ENCODE results near the gene PPP2R2B. TPM values are rescaled to one million over a fixed set of nuclear protein-coding genes. Genes with fewer than 3 reads are reported as not detected.

Gene PPP2R2B
- total RNA-seq, 1 donor from 2014 or later: 10.0 TPM

GRCh38 chr5:146635443-146635842 is 243.1 kb downstream of the PPP2R2B start:
- Histone ChIP-seq H3K4me3 (no peak overlapping the region), H3K27me3 (no peaks in the 10 kb centered on the region), H3K9me3 (no peaks in the 10 kb centered on the region), H3K36me3 (no peaks in the 10 kb centered on the region), H3K27ac (no peak overlapping the region), H3K4me1 (no peaks in the 10 kb centered on the region)
- TF ChIP-seq, protein P1, sequence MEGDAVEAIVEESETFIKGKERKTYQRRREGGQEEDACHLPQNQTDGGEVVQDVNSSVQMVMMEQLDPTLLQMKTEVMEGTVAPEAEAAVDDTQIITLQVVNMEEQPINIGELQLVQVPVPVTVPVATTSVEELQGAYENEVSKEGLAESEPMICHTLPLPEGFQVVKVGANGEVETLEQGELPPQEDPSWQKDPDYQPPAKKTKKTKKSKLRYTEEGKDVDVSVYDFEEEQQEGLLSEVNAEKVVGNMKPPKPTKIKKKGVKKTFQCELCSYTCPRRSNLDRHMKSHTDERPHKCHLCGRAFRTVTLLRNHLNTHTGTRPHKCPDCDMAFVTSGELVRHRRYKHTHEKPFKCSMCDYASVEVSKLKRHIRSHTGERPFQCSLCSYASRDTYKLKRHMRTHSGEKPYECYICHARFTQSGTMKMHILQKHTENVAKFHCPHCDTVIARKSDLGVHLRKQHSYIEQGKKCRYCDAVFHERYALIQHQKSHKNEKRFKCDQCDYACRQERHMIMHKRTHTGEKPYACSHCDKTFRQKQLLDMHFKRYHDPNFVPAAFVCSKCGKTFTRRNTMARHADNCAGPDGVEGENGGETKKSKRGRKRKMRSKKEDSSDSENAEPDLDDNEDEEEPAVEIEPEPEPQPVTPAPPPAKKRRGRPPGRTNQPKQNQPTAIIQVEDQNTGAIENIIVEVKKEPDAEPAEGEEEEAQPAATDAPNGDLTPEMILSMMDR (IDR thresholded peaks at IDR 0.05): no peak
- no peak for DNase-seq (ENCODE audit: low spot score in 2 of 2)
- intact Hi-C loops (cut with DNase I): no loop called here

GRCh38 chr5:146633323-146633764 is 245.2 kb downstream of the PPP2R2B start:
- Histone ChIP-seq H3K4me3 (no peak overlapping the region), H3K9me3 (no peaks in the 10 kb centered on the region), H3K36me3 (no peaks in the 10 kb centered on the region), H3K4me1 (no peaks in the 10 kb centered on the region), H3K27me3 (no peaks in the 10 kb centered on the region), H3K27ac (no peak overlapping the region)
- TF ChIP-seq, protein P1 (IDR thresholded peaks at IDR 0.05): no peak
- intact Hi-C loops (cut with DNase I): no loop called here
- DNase-seq (ENCODE audit: low spot score in 2 of 2): no peak

- DNase-seq (ENCODE audit: low spot score in 2 of 2): no peak
- H3K36me3 ChIP-seq: no peaks in the 10 kb centered on the region
- H3K4me3 ChIP-seq: no peak overlapping the region
- TF ChIP-seq, protein P1 (IDR thresholded peaks at IDR 0.05): no peak
- H3K27ac ChIP-seq: no peak overlapping the region
- no peaks in the 10 kb centered on the region for H3K9me3 ChIP-seq
- no peaks in the 10 kb centered on the region for H3K27me3 ChIP-seq
- H3K4me1 ChIP-seq: no peaks in the 10 kb centered on the region
- intact Hi-C loops (cut with DNase I): no loop called here
Measured at GRCh38 chr5:146632620-146633322, 245.8 kb downstream of the PPP2R2B start.

DNA sequence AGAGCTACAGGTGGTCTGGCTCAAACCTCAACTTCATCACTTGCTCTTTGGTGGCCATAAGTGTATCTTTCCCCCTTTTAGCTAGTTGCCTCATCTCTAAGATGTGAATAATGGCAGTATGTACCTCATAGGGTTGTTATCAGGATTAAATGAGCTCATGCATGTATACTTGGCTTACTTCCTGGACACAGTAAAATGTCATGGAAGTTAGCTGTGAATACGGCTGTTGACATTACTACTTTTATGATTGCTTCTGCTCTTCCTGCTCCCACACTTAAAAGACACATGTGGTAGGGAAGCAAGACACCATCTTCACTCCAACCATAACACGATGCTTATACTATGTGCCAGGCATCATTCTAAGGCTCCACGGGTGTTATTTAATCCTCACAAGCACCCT is 248.1 kb downstream of the PPP2R2B start:
- Histone ChIP-seq H3K9me3 (no peaks in the 10 kb centered on the region), H3K27ac (no peak overlapping the region), H3K36me3 (no peaks in the 10 kb centered on the region), H3K4me1 (no peaks in the 10 kb centered on the region), H3K27me3 (no peaks in the 10 kb centered on the region), H3K4me3 (no peak overlapping the region)
- TF ChIP-seq, protein P1 (IDR thresholded peaks at IDR 0.05): no peak
- intact Hi-C loops (cut with DNase I): no loop called here
- no peak for DNase-seq (ENCODE audit: low spot score in 2 of 2)

DNA sequence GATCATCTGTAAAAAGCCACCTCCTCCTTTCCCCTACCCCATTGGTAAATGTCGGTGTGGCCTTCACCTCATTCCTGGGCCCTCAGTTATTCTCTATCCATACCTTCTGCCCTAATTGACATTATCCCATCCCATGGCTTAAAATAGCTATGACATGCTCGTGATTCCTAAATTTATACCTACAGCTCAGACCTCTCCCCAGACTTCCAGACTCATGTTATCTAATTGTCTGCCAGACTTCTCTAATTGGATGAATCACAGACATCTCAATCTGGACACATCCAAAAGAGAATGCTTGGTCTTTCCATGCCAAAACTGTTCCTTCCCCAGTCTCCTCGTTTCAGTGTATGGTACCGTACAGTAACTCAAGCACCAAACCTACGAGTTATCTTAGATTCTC is 249.6 kb downstream of the PPP2R2B start:
- Histone ChIP-seq H3K27me3 (no peaks in the 10 kb centered on the region), H3K36me3 (no peaks in the 10 kb centered on the region), H3K4me1 (no peaks in the 10 kb centered on the region), H3K4me3 (no peak overlapping the region), H3K27ac (no peak overlapping the region), H3K9me3 (no peaks in the 10 kb centered on the region)
- DNase-seq (ENCODE audit: low spot score in 2 of 2): no peak
- intact Hi-C loops (cut with DNase I): no loop called here
- TF ChIP-seq, protein P1 (IDR thresholded peaks at IDR 0.05): no peak

Data from ascending aorta (tissue), 2 donors.